C4-2B (cell line): ENCODE measurements around the gene SRSF1.
"Not testable (repeated sequence)": the region's sequence is repeated elsewhere in the genome, so short reads cannot be mapped to it uniquely, and the experiment has no call there.

Source experiments
- H3K27ac ChIP-seq: fragments of 450-650 bp; 2 replicates; pipeline ENCODE4 v1.5.1; 2017
- ZFX ChIP-seq: fragments of 450-650 bp; IDR thresholded peaks from 2 replicates; pipeline ENCODE4 v1.6.1; 2017
- TF ChIP-seq, protein P1 (sequence below): fragments of 450-650 bp; conservative IDR thresholded peaks from 2 replicates; pipeline ENCODE4 v1.5.1; 2017; ENCODE audit warnings: mild to moderate bottlenecking

SRSF1 gene

DNA sequence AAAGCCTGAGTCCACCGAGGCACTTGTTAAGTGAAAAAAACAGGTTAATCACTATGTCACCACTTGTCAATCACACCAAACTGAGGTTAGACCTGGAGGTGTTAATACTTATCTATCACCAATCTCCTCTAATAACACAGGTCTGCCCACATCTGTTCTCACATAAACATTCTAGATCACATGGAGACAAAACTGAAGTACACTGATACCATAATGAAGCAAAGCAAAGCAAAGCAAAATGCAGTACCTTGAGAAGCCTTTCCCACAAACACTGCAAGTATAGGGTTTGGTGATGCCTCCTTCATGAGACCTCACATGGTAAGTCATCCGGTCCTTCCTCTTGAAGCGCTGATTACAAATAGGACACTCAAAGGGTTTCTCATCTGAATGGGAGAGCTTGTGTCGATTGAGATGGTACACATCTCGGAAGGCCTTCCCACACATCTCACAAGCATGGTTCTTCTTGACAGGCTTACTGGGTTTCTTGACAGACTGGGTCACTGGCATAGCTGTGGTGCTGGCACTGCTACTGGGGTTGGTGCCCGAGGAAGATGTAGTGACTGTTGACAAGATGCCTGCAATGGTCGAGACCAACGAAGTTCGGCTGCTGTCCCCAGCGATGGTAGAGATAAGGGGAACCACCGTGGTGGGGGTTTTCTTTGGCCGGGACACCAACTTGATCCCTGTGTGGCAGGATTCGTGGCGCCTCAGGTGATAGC, 24.4 kb downstream of the SRSF1 start:
- no peak for TF ChIP-seq ZFX
- TF ChIP-seq, protein P1, sequence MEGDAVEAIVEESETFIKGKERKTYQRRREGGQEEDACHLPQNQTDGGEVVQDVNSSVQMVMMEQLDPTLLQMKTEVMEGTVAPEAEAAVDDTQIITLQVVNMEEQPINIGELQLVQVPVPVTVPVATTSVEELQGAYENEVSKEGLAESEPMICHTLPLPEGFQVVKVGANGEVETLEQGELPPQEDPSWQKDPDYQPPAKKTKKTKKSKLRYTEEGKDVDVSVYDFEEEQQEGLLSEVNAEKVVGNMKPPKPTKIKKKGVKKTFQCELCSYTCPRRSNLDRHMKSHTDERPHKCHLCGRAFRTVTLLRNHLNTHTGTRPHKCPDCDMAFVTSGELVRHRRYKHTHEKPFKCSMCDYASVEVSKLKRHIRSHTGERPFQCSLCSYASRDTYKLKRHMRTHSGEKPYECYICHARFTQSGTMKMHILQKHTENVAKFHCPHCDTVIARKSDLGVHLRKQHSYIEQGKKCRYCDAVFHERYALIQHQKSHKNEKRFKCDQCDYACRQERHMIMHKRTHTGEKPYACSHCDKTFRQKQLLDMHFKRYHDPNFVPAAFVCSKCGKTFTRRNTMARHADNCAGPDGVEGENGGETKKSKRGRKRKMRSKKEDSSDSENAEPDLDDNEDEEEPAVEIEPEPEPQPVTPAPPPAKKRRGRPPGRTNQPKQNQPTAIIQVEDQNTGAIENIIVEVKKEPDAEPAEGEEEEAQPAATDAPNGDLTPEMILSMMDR = no peak
- H3K27ac ChIP-seq = no peak overlapping the region

DNA sequence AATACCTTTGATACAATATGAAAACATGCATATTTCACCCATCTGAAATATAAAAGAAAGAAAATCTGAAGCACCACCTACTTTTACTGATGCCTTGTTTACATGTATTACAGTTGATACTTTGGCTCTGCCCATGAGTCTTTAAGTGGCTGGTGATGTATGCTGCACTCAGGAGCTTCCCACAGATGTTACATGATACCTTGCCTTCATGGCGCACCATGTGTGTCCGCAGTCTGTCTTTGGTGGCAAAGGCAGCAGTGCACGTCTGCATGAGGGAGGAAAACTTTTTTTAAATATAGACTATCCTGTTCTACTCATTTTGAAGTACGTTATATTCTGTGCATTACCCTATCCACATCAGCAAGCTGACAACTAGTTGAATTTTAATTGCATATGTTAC, 26.5 kb downstream of the SRSF1 start:
- H3K27ac ChIP-seq = no peak overlapping the region
- TF ChIP-seq, protein P1 = no peak
- no peak for TF ChIP-seq ZFX

DNA sequence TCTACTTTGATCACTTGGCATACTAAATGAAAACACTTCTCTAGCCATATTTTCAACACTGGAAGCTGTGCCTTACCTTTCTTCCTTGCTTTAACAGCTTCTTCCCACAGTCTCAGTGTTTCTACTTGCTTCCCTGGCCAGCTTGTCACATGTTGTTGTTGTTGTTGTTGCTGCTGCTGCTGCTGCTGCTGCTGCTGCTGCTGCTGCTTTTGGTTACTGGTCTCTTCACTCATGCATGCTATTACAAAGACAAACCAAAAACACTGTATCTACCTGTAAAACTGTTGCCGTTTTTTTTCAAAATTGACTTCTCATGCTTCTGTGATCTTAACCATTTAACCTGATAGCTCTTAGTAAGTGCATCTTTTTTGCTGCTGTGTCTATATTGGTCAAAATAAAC, 28.0 kb downstream of the SRSF1 start:
- H3K27ac ChIP-seq = no peak overlapping the region
- TF ChIP-seq, protein P1 = no peak
- no peak for TF ChIP-seq ZFX

DNA sequence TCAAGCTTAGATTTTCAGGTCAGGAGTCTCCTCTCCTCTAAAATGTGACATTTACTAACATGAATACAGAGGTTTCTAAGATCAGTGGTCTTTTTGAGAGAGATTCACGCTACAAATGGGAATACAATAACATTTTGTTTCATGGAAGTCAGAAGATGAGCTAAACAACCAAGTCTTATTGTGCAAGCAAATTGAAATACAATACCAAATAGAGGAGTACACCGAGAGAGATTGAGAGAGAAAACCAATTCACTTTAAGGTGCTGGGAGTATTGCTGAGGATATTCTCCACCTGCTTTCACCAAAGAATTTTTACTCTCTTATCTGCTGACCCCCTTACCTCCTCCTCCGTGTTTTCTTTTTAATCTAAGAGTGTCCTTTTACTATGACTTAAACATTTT, 30.5 kb downstream of the SRSF1 start:
- TF ChIP-seq, protein P1 = no peak
- TF ChIP-seq ZFX = no peak
- H3K27ac ChIP-seq = no peak overlapping the region

DNA sequence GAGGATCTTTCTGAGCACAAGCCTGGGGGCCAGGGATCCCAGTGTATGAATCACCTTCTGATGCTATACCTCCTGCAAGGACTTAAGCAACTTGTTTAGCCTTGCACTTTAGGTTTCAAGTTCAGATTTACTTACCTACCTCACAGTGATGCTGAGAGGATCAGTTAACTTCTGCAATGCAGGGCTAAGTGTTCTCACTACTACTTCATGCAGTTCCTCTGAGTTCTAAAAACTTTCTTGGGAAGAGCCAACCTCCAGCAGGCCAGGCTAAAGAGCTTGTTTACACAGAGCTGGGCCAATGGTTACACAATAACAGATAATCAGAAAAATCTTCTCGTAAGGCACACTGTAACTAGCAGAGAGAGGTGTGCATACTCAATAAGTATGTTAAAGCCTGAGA, 32.0 kb downstream of the SRSF1 start:
- TF ChIP-seq, protein P1 = no peak
- no peak for TF ChIP-seq ZFX
- no peak overlapping the region for H3K27ac ChIP-seq

DNA sequence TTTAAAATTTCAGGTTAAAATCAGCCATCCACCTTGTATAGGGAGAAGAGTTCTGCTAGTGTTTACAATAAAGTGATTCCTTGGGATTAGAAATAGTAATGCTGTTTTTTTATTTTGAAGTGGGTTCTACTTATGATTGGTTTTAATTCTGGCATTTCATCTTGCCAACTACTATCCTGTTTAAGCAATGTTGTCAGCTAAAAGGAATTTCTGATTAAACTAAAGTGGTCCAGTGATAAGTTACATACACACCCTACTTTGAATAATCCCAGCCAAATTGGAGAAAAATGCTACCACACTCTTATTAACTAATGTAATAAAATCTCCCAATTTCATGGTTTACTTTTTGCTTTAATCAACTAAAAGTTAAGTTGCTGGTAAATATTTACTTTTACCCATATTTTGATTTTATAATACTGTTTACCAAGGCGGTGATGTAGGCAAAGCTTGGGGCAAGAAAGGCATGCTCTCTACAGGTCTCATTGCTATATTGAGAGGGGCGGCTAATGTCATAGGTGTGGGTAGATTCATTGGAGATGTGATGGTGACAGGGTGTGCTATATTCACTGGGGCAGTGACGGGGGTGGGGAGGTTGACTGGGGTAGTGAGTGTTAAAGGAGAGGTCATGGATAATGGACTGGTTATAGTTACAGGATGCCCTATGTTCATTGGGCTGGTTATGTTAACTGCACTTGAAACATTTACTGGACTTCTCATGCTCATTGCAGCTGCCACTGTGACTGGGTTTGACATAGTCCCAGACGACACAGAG, 32.8 kb downstream of the SRSF1 start:
- H3K27ac ChIP-seq = not testable (repeated sequence)

DNA sequence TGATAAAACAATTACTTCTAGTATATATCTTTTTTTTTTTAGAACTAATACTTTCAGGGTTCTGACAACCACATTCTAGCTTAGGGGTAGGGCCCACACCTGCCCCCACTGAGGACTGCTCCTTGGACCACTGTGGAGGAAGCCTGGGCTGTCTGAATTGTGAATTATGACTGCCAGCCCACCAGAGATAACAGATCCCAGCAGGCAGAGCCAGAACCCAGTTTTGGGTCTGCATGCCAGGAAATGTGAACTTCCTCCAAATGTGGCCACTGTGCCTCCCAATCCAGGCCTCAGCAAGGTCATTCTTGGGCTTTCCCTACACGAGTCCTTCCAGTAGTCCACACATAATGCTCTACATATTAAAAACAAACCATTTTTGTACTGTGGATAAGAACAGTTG, 34.9 kb downstream of the SRSF1 start:
- TF ChIP-seq, protein P1 = no peak
- TF ChIP-seq ZFX = no peak
- H3K27ac ChIP-seq = no peak overlapping the region

DNA sequence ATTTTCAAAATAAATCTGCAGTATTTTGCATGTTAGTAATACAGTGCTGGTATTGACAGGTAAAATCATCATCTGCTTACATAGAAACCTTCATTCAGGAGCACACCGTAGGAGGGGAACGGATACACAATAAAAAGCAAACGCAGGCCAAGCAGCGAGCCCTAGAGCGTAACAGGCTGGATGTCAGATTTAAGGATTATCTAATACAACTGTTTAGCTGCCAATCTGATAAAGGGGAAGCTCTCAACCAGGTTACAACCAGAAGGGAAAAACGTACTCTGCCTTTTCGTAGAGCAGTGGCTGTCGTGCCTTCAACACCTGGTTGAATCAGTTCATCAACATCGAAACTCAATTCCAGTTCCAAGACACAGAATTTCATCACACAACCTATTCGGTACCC, 35.5 kb downstream of the SRSF1 start:
- H3K27ac ChIP-seq = no peak overlapping the region
- TF ChIP-seq, protein P1 = no peak
- TF ChIP-seq ZFX = no peak
